Right ventricle myocardium inferior (tissue), 1 donor: ENCODE measurements around the gene NPC1L1. TPM values are rescaled to one million over a fixed set of nuclear protein-coding genes. Genes with fewer than 3 reads are reported as not detected.
"Not testable (repeated sequence)": the region's sequence is repeated elsewhere in the genome, so short reads cannot be mapped to it uniquely, and the experiment has no call there.

ENCODE experiments used
- ATAC-seq: fragments of 200-7000 bp; cut with Tn5 transposase; one replicate; pipeline ENCODE4 v1.9.1; 2020; ENCODE audit warnings: mild to moderate bottlenecking, moderate library complexity
- DNase-seq: peaks from one replicate; pipeline ENCODE4 v3.0.0; 2021; ENCODE audit errors: missing footprints
- intact Hi-C: fragments of 100-400 bp; cut with DNase I; formaldehyde crosslinking; loops from one replicate; pipeline ENCODE4 v1.11.0; 2022
- total RNA-seq: library from RNA; stranded (reverse); fragmentation: NEBNext Ultra II Directional; extraction: Animal tissue kit (Norgen Biotek cat#: 25700); gene quantifications from one replicate; pipeline ENCODE4 v1.2.1, GENCODE V29; 2021
- donor health status: DM: no; HTN: yes; CAD: no; lungs with severe emphysema.

Gene NPC1L1
- total RNA-seq, 1 donor from 2014 or later: 0.05 TPM

- no peak for ATAC-seq
- no peak for DNase-seq
- intact Hi-C loops: no loop called here
Measured at GRCh38 chr7:44521347-44522095, 19.6 kb downstream of the NPC1L1 start.

GRCh38 chr7:44520574-44520973, 20.6 kb downstream of the NPC1L1 start:
- DNase-seq: no peak
- intact Hi-C loops: no loop called here
- no peak for ATAC-seq

- DNase-seq (no peak), ATAC-seq (no peak)
- intact Hi-C loops: no loop called here
Measured at GRCh38 chr7:44519546-44519945, 21.6 kb downstream of the NPC1L1 start.

- intact Hi-C loops: no loop called here
- ATAC-seq: no peak
- DNase-seq: no peak
Measured at GRCh38 chr7:44518761-44519160, 22.4 kb downstream of the NPC1L1 start.

- ATAC-seq (no peak), DNase-seq (no peak)
- intact Hi-C loops: no loop called here
Measured at GRCh38 chr7:44517175-44517574, 24.0 kb downstream of the NPC1L1 start.

GRCh38 chr7:44515590-44516268, 25.4 kb downstream of the NPC1L1 start:
- intact Hi-C loops: no loop called here
- no peak for ATAC-seq
- DNase-seq: no peak

- DNase-seq (no peak), ATAC-seq (no peak)
Measured at GRCh38 chr7:44512736-44513135, 28.4 kb downstream of the NPC1L1 start.

GRCh38 chr7:44511863-44512468, 29.2 kb downstream of the NPC1L1 start:
- ATAC-seq: no peak
- no peak for DNase-seq
- intact Hi-C loops: no loop called here

More at GRCh38 chr7:44512736-44513135, 28.4 kb downstream of the NPC1L1 start:
- intact Hi-C loops: no loop called here

- no peak for ATAC-seq
- intact Hi-C loops: no loop called here
- no peak for DNase-seq
Measured at GRCh38 chr7:44511236-44511635, 29.9 kb downstream of the NPC1L1 start.

GRCh38 chr7:44508328-44509030, 32.7 kb downstream of the NPC1L1 start:
- DNase-seq (no peak), ATAC-seq (no peak)
- intact Hi-C loops: no loop called here

- ATAC-seq, DNase-seq, intact Hi-C loops: not testable (repeated sequence)
Measured at GRCh38 chr7:44506592-44507288, 34.4 kb downstream of the NPC1L1 start.

- ATAC-seq (no peak), DNase-seq (no peak)
- intact Hi-C loops: no loop called here
Measured at GRCh38 chr7:44505595-44505994, 35.5 kb downstream of the NPC1L1 start.

GRCh38 chr7:44498230-44498954, 42.7 kb downstream of the NPC1L1 start:
- peak; percentile 46 for ATAC-seq
- no peak for DNase-seq
- intact Hi-C loops: loop anchor here (10.0 kb wide), 1 partner anchor 346 kb away; the partner anchor contains the start of gene H2AZ2

GRCh38 chr7:44497155-44498027, 43.7 kb downstream of the NPC1L1 start:
- intact Hi-C loops: loop anchor here (10.0 kb wide), 1 partner anchor 347 kb away; the partner anchor contains the start of gene H2AZ2
- ATAC-seq (peak; percentile 10), DNase-seq (no peak)

GRCh38 chr7:44496385-44496784, 44.7 kb downstream of the NPC1L1 start:
- DNase-seq (no peak), ATAC-seq (no peak)
- intact Hi-C loops: loop anchor here (10.0 kb wide), 1 partner anchor 348 kb away; the partner anchor contains the start of gene H2AZ2

- no peak for ATAC-seq
- no peak for DNase-seq
- intact Hi-C loops: loop anchor here (5.0 to 10.0 kb wide), 2 partner anchors 72 to 350 kb away; partner anchors contain the start of gene H2AZ2
Measured at GRCh38 chr7:44494960-44495359, 46.2 kb downstream of the NPC1L1 start.

- DNase-seq (no peak), ATAC-seq (no peak)
- intact Hi-C loops: loop anchor here (5.0 to 10.0 kb wide), 2 partner anchors 76 to 354 kb away; partner anchors contain the start of gene H2AZ2
Measured at GRCh38 chr7:44491229-44491628, 49.9 kb downstream of the NPC1L1 start.
